A673 (cell line): Measurements from ENCODE around the gene PYGL. TPM values are rescaled to one million over a fixed set of nuclear protein-coding genes. Genes with fewer than 3 reads are reported as not detected.
A peak's percentile ranks its signal among the peaks of the same experiment; 100 is the strongest.

Experiments
- Bru-seq: library from RNA; stranded (reverse); fragments of 400-500 nt; gene quantifications from one replicate; lab custom pipeline; 2021; lab: Mats Ljungman, UMichigan
- BruChase-seq, 2 experiments: library from RNA; stranded (reverse); fragments of 400-500 nt; gene quantifications; one replicate each; lab custom pipeline; 2021; lab: Mats Ljungman, UMichigan
- BruUV-seq: library from RNA; stranded (reverse); fragments of 400-500 nt; replicated peaks from 2 replicates; lab custom pipeline; 2021; lab: Mats Ljungman, UMichigan
- CTCF ChIA-PET: fragments of 300-600 bp; sonication (Branson Sonifier 250); formaldehyde crosslinking; loops from one replicate; lab custom pipeline; 2022; ENCODE audit warnings: antibody characterized with exemption; lab: Charles Lee
- POLR2A ChIA-PET: fragments of 300-600 bp; sonication (Branson Sonifier 250); formaldehyde crosslinking; loops from one replicate; lab custom pipeline; 2022; ENCODE audit warnings: antibody characterized with exemption; ENCODE audit not compliant: low non-redundant PET; lab: Charles Lee
- DNase-seq: peaks from one replicate; pipeline ENCODE4 v3.0.0-alpha.2; 2015; ENCODE audit warnings: low spot score
- H3K27ac ChIP-seq: fragments of 200-600 bp; sonication (generic); 2 replicates; pipeline ENCODE4 v1.5.1; 2016; ENCODE audit warnings: mixed run types, low read depth, mild to moderate bottlenecking, mixed read lengths, antibody characterized with exemption, low read length; ENCODE audit not compliant: poor library complexity, severe bottlenecking
- H3K27me3 ChIP-seq: fragments of 200-600 bp; sonication (generic); replicated peaks from 2 replicates; pipeline ENCODE4 v1.6.1; 2017; ENCODE audit warnings: mixed run types, low read depth, mild to moderate bottlenecking, mixed read lengths, antibody characterized with exemption, low read length; ENCODE audit not compliant: insufficient read depth, poor library complexity
- H3K36me3 ChIP-seq: fragments of 200-600 bp; sonication (generic); 2 replicates; pipeline ENCODE4 v1.6.1; 2016; ENCODE audit warnings: mixed run types, mild to moderate bottlenecking, mixed read lengths, antibody characterized with exemption, low read length; ENCODE audit not compliant: insufficient read depth, poor library complexity, severe bottlenecking
- H3K4me1 ChIP-seq: fragments of 200-600 bp; sonication (generic); 2 replicates; pipeline ENCODE4 v1.6.1; 2017; ENCODE audit warnings: mixed run types, mild to moderate bottlenecking, mixed read lengths, antibody characterized with exemption, low read length; ENCODE audit not compliant: insufficient read depth, poor library complexity, severe bottlenecking
- H3K4me3 ChIP-seq: fragments of 200-600 bp; sonication (generic); 2 replicates; pipeline ENCODE4 v1.5.1; 2016; ENCODE audit warnings: low read depth, mixed run types, mild to moderate bottlenecking, mixed read lengths, low read length; ENCODE audit not compliant: poor library complexity, severe bottlenecking
- H3K9me3 ChIP-seq: fragments of 200-600 bp; sonication (generic); 2 replicates; pipeline ENCODE4 v1.6.1; 2016; ENCODE audit warnings: mixed run types, low read depth, mild to moderate bottlenecking, mixed read lengths, antibody characterized with exemption, low read length; ENCODE audit not compliant: poor library complexity, severe bottlenecking
- CTCF ChIP-seq: fragments of 300-800, 200-600 bp; sonication (generic); conservative IDR thresholded peaks from 2 replicates; pipeline ENCODE4 v1.5.1; 2017; ENCODE audit warnings: low read depth, mild to moderate bottlenecking, antibody characterized with exemption, low read length, moderate library complexity, mixed read lengths
- EZH2 ChIP-seq: fragments of 200-600 bp; sonication (generic); IDR thresholded peaks from 2 replicates; pipeline ENCODE4 v1.6.1; 2017; ENCODE audit warnings: borderline replicate concordance, low read depth, mild to moderate bottlenecking, mixed read lengths, antibody characterized with exemption, low read length; ENCODE audit not compliant: poor library complexity, severe bottlenecking
- intact Hi-C: fragments of 100-400 bp; cut with micrococcal nuclease; formaldehyde crosslinking; loops from one replicate; pipeline ENCODE4 v1.10.0; 2022; ENCODE audit not compliant: unreplicated experiment
- long read RNA-seq: library from polyadenylated mRNA; stranded (forward); transcript quantifications from one replicate; pipeline ENCODE4 v2.0.0, GENCODE V29; 2022
- total RNA-seq: library from RNA; stranded (reverse); gene quantifications from 2 replicates; pipeline ENCODE4 v1.2.3, GENCODE V29; 2021

The PYGL gene
- total RNA-seq: 14.2 and 18.6 TPM in 2 replicates
- Bru-seq, nascent RNA: percentile 41 among the genes with signal in this experiment
- percentile 37 among the genes with signal in this experiment for BruChase-seq, experiment 1, labeled RNA remaining after a 2-hour chase
- BruChase-seq, experiment 2, labeled RNA remaining after a 6-hour chase: percentile 40 among the genes with signal in this experiment
- long read RNA-seq, transcript PYGL-201 (20 exons, 3,048 nt): major isoform, 14 of 21 reads
- long read RNA-seq, partial matches to known transcripts: 1 of 21 reads
- long read RNA-seq, other reads (novel, unspliced or antisense): 3 of 21 reads

- POLR2A ChIA-PET: no interaction called here
- BruUV-seq: no TSS peak
- TF ChIP-seq CTCF: no peak
- no peak for TF ChIP-seq EZH2
- CTCF ChIA-PET: no interaction called here
- Histone ChIP-seq H3K27me3 (no peaks in the 10 kb centered on the region), H3K36me3 (no peaks in the 10 kb centered on the region), H3K4me3 (peak within 1 kb of the TSS; percentile 78), H3K27ac (peak within 1 kb of the TSS; percentile 43), H3K9me3 (no peaks in the 10 kb centered on the region), H3K4me1 (peaks cover 3% of the 10 kb centered on the region)
- intact Hi-C loops: no loop called here
- DNase-seq: peak; percentile 68
Measured at GRCh38 chr14:50943943-50944646, at the start of gene PYGL. Gene PYGL (minus strand): TSS chr14:50944483. CDS start chr14:50944403, 80 bp downstream.

DNA sequence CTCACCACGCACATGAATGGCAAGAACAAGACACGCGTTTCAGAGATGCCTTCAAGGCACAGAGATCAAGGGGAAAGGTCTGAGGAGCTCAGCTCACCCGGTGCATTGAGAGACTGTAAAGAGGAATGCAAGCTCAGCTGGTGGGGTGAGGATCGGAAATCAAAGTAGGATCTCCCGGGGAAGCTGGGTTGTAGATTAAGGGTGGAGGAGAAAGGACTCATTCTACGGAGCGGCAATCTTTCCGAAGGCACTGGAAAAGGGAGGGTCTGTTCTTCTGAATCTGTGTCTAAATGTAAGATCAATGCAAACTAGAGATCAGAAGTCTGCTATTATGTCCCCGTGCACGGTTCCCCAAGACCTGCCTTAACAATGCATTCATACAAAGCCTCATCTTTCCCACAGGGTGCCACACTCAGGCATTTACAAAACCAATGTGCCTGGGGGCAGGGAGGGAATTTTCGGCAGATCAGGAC is 41.6 kb upstream of the PYGL start:
- CTCF ChIA-PET: no interaction called here
- no TSS peak for BruUV-seq
- TF ChIP-seq EZH2: no peak
- TF ChIP-seq CTCF: no peak

DNA sequence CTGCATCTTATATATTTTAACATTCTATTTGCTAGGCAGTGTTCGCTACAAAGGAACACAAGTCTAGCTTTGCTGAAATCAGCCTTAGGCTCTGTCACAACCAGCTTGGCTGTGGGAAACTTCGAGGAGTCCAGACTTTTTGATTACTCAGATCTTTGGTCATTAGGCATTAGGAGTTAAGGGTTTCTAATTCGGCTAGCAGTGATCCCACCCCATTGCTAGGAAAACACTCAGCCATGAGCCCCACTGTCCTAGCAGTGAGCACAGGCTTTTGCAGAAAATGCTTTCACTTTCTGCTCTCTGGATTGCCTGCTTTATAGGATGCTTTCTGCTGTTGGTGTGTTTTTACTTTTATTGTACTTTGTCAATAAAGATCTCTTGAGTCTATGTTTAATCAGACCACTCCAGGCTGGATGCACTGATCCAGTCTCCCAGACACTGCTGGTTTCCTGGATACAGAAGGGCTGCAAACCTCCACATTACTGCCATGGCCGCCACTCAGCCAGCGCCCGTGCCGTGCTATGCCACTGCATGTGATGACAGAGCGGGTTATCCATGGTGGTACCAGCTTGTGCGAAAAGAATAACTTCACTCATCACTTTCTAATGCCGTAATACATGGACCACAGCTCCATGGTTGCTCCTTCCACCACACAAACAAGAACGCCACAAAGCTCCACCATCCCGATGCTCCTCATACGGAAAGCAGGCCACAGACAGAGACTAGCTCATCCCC is 41.0 kb upstream of the PYGL start:
- H3K27me3 ChIP-seq: no peaks in the 10 kb centered on the region
- no peak for TF ChIP-seq CTCF
- no peak for TF ChIP-seq EZH2
- H3K9me3 ChIP-seq: no peaks in the 10 kb centered on the region
- no peak overlapping the region for H3K4me3 ChIP-seq
- H3K36me3 ChIP-seq: no peaks in the 10 kb centered on the region
- DNase-seq: no peak
- ChIA-PET POLR2A (interaction anchor here (0.6 kb wide), 1 partner anchor 845 kb away, joined by 3 read pairs; no protein-coding TSS in a partner anchor), CTCF (no interaction called here)
- no peak overlapping the region for H3K27ac ChIP-seq
- no peaks in the 10 kb centered on the region for H3K4me1 ChIP-seq
- no TSS peak for BruUV-seq
- intact Hi-C loops: no loop called here

More for the DNA sequence above, 41.6 kb upstream of the PYGL start:
- POLR2A ChIA-PET: interaction anchor here (0.6 kb wide), 1 partner anchor 845 kb away, joined by 3 read pairs; no protein-coding TSS in a partner anchor
- no peaks in the 10 kb centered on the region for H3K4me1 ChIP-seq
- no peaks in the 10 kb centered on the region for H3K36me3 ChIP-seq
- intact Hi-C loops: no loop called here
- H3K27me3 ChIP-seq: no peaks in the 10 kb centered on the region
- no peaks in the 10 kb centered on the region for H3K9me3 ChIP-seq
- H3K27ac ChIP-seq: no peak overlapping the region
- H3K4me3 ChIP-seq: no peak overlapping the region
- DNase-seq: no peak
